Measurements from ENCODE around the gene CLEC17A. TPM values are rescaled to one million over a fixed set of nuclear protein-coding genes. Genes with fewer than 3 reads are reported as not detected.

CLEC17A gene
- polyA plus RNA-seq, 4 donors: 0.24 to 0.55 TPM; not detected in 2

GRCh38 chr19:14554382-14554812, 28.5 kb upstream of the CLEC17A start:
- DNase-seq: peak; percentile 31 to 56
- Histone ChIP-seq H3K4me1 (ENCODE audit: control insufficient read depth in 3 of 3, insufficient read depth in 2 of 3, low read depth in 1 of 3, low read length in 2 of 3) (peaks cover 0 to 51% (median 2%) of the 10 kb centered on the region in 3 donors), H3K4me3 (ENCODE audit: low read depth in 1 of 3, low read length in 3 of 3) (no peak overlapping the region), H3K36me3 (ENCODE audit: control insufficient read depth in 3 of 3, insufficient read depth in 2 of 3, low read depth in 1 of 3, low read length in 3 of 3) (peaks cover 0 to 51% (median 0%) of the 10 kb centered on the region in 3 donors), H3K27ac (ENCODE audit: low read depth in 1 of 3, low read length in 2 of 3) (peak overlapping the region in 1 of 3 donors; percentile 57), H3K27me3 (ENCODE audit: control insufficient read depth in 3 of 3, insufficient read depth in 3 of 3, low read length in 3 of 3) (no peaks in the 10 kb centered on the region), H3K9me3 (ENCODE audit: control insufficient read depth in 2 of 2, insufficient read depth in 1 of 2, low read depth in 1 of 2, low read length in 1 of 2) (no peaks in the 10 kb centered on the region)
- WGBS, 3 donors: 39 to 62% (median 51%) methylated on average over 6 of the region's 6 CpGs
- FAIRE-seq: no peak

- Histone ChIP-seq H3K36me3 (ENCODE audit: control insufficient read depth in 3 of 3, insufficient read depth in 2 of 3, low read depth in 1 of 3, low read length in 3 of 3) (peaks cover 0 to 49% (median 0%) of the 10 kb centered on the region in 3 donors), H3K9me3 (ENCODE audit: control insufficient read depth in 2 of 2, insufficient read depth in 1 of 2, low read depth in 1 of 2, low read length in 1 of 2) (no peaks in the 10 kb centered on the region), H3K27ac (ENCODE audit: low read depth in 1 of 3, low read length in 2 of 3) (peak overlapping the region in 1 of 3 donors; percentile 38), H3K27me3 (ENCODE audit: control insufficient read depth in 3 of 3, insufficient read depth in 3 of 3, low read length in 3 of 3) (no peaks in the 10 kb centered on the region), H3K4me1 (ENCODE audit: control insufficient read depth in 3 of 3, insufficient read depth in 2 of 3, low read depth in 1 of 3, low read length in 2 of 3) (peaks cover 0 to 43% (median 0%) of the 10 kb centered on the region in 3 donors), H3K4me3 (ENCODE audit: low read depth in 1 of 3, low read length in 3 of 3) (no peak overlapping the region)
- no peak for DNase-seq
- FAIRE-seq: no peak
- WGBS, 3 donors: 76 to 82% (median 80%) methylated on average over 12 of the region's 12 CpGs
These were observed 26.8 kb upstream of the CLEC17A start for GRCh38 chr19:14555918-14556661.

- H3K4me1 ChIP-seq (ENCODE audit: control insufficient read depth in 3 of 3, insufficient read depth in 2 of 3, low read depth in 1 of 3, low read length in 2 of 3): peaks cover 0 to 37% (median 0%) of the 10 kb centered on the region in 3 donors
- peak; percentile 80 to 88 for DNase-seq
- no peaks in the 10 kb centered on the region for H3K9me3 ChIP-seq (ENCODE audit: control insufficient read depth in 2 of 2, insufficient read depth in 1 of 2, low read depth in 1 of 2, low read length in 1 of 2)
- H3K27me3 ChIP-seq (ENCODE audit: control insufficient read depth in 3 of 3, insufficient read depth in 3 of 3, low read length in 3 of 3): no peaks in the 10 kb centered on the region
- no peak for FAIRE-seq
- peak overlapping the region in 1 of 3 donors; percentile 38 for H3K27ac ChIP-seq (ENCODE audit: low read depth in 1 of 3, low read length in 2 of 3)
- H3K4me3 ChIP-seq (ENCODE audit: low read depth in 1 of 3, low read length in 3 of 3): no peak overlapping the region
- peaks cover 0 to 52% (median 0%) of the 10 kb centered on the region in 3 donors for H3K36me3 ChIP-seq (ENCODE audit: control insufficient read depth in 3 of 3, insufficient read depth in 2 of 3, low read depth in 1 of 3, low read length in 3 of 3)
- 9 to 12% (median 9%) methylated on average over 16 to 18 of the region's 18 CpGs for WGBS, 3 donors
These were observed 26.2 kb upstream of the CLEC17A start for GRCh38 chr19:14556662-14557188.

- Histone ChIP-seq H3K36me3 (ENCODE audit: control insufficient read depth in 3 of 3, insufficient read depth in 2 of 3, low read depth in 1 of 3, low read length in 3 of 3) (peaks cover 0 to 57% (median 1%) of the 10 kb centered on the region in 3 donors), H3K9me3 (ENCODE audit: control insufficient read depth in 2 of 2, insufficient read depth in 1 of 2, low read depth in 1 of 2, low read length in 1 of 2) (no peaks in the 10 kb centered on the region), H3K4me3 (ENCODE audit: low read depth in 1 of 3, low read length in 3 of 3) (no peak overlapping the region), H3K27me3 (ENCODE audit: control insufficient read depth in 3 of 3, insufficient read depth in 3 of 3, low read length in 3 of 3) (no peaks in the 10 kb centered on the region), H3K4me1 (ENCODE audit: control insufficient read depth in 3 of 3, insufficient read depth in 2 of 3, low read depth in 1 of 3, low read length in 2 of 3) (peaks cover 0 to 21% (median 0%) of the 10 kb centered on the region in 3 donors), H3K27ac (ENCODE audit: low read depth in 1 of 3, low read length in 2 of 3) (no peak overlapping the region)
- FAIRE-seq (no peak), DNase-seq (no peak)
- 85 to 89% (median 89%) methylated on average over 22 to 23 of the region's 23 CpGs for WGBS, 3 donors
These were observed 24.4 kb upstream of the CLEC17A start for GRCh38 chr19:14558370-14559066.

- no peak overlapping the region for H3K4me3 ChIP-seq (ENCODE audit: low read depth in 1 of 3, low read length in 3 of 3)
- DNase-seq: no peak
- H3K36me3 ChIP-seq (ENCODE audit: control insufficient read depth in 3 of 3, insufficient read depth in 2 of 3, low read depth in 1 of 3, low read length in 3 of 3): peaks cover 0 to 59% (median 6%) of the 10 kb centered on the region in 3 donors
- no peaks in the 10 kb centered on the region for H3K9me3 ChIP-seq (ENCODE audit: control insufficient read depth in 2 of 2, insufficient read depth in 1 of 2, low read depth in 1 of 2, low read length in 1 of 2)
- H3K27ac ChIP-seq (ENCODE audit: low read depth in 1 of 3, low read length in 2 of 3): no peak overlapping the region
- no peaks in the 10 kb centered on the region for H3K27me3 ChIP-seq (ENCODE audit: control insufficient read depth in 3 of 3, insufficient read depth in 3 of 3, low read length in 3 of 3)
- WGBS, 3 donors: 77 to 87% (median 79%) methylated on average over 28 of the region's 28 CpGs
- FAIRE-seq: no peak
- peaks cover 0 to 10% (median 0%) of the 10 kb centered on the region in 3 donors for H3K4me1 ChIP-seq (ENCODE audit: control insufficient read depth in 3 of 3, insufficient read depth in 2 of 3, low read depth in 1 of 3, low read length in 2 of 3)
These were observed 22.7 kb upstream of the CLEC17A start for GRCh38 chr19:14559916-14560775.

GRCh38 chr19:14560776-14561108, 22.1 kb upstream of the CLEC17A start:
- WGBS, 3 donors: 87 to 90% (median 87%) methylated on average over 6 of the region's 6 CpGs
- no peak overlapping the region for H3K27ac ChIP-seq (ENCODE audit: low read depth in 1 of 3, low read length in 2 of 3)
- FAIRE-seq: no peak

GRCh38 chr19:14561249-14561648, 21.6 kb upstream of the CLEC17A start:
- Histone ChIP-seq H3K27ac (ENCODE audit: low read depth in 1 of 3, low read length in 2 of 3) (peak overlapping the region in 1 of 3 donors; percentile 28), H3K36me3 (ENCODE audit: control insufficient read depth in 3 of 3, insufficient read depth in 2 of 3, low read depth in 1 of 3, low read length in 3 of 3) (peaks cover 0 to 65% (median 10%) of the 10 kb centered on the region in 3 donors), H3K4me3 (ENCODE audit: low read depth in 1 of 3, low read length in 3 of 3) (no peak overlapping the region), H3K27me3 (ENCODE audit: control insufficient read depth in 3 of 3, insufficient read depth in 3 of 3, low read length in 3 of 3) (no peaks in the 10 kb centered on the region), H3K9me3 (ENCODE audit: control insufficient read depth in 2 of 2, insufficient read depth in 1 of 2, low read depth in 1 of 2, low read length in 1 of 2) (no peaks in the 10 kb centered on the region), H3K4me1 (ENCODE audit: control insufficient read depth in 3 of 3, insufficient read depth in 2 of 3, low read depth in 1 of 3, low read length in 2 of 3) (peaks cover 0 to 10% (median 0%) of the 10 kb centered on the region in 3 donors)
- WGBS, 3 donors: 83 to 87% (median 85%) methylated on average over 7 to 8 of the region's 8 CpGs
- no peak for FAIRE-seq
- no peak for DNase-seq

More at GRCh38 chr19:14560776-14561108, 22.1 kb upstream of the CLEC17A start:
- Histone ChIP-seq H3K4me3 (ENCODE audit: low read depth in 1 of 3, low read length in 3 of 3) (no peak overlapping the region), H3K27me3 (ENCODE audit: control insufficient read depth in 3 of 3, insufficient read depth in 3 of 3, low read length in 3 of 3) (no peaks in the 10 kb centered on the region), H3K4me1 (ENCODE audit: control insufficient read depth in 3 of 3, insufficient read depth in 2 of 3, low read depth in 1 of 3, low read length in 2 of 3) (peaks cover 0 to 10% (median 0%) of the 10 kb centered on the region in 3 donors), H3K9me3 (ENCODE audit: control insufficient read depth in 2 of 2, insufficient read depth in 1 of 2, low read depth in 1 of 2, low read length in 1 of 2) (no peaks in the 10 kb centered on the region), H3K36me3 (ENCODE audit: control insufficient read depth in 3 of 3, insufficient read depth in 2 of 3, low read depth in 1 of 3, low read length in 3 of 3) (peaks cover 0 to 63% (median 6%) of the 10 kb centered on the region in 3 donors)
- no peak for DNase-seq

All from small intestine (tissue), 7 donors.